GM12878 (cell line): ENCODE results near the gene FAM9C. TPM values are rescaled to one million over a fixed set of nuclear protein-coding genes. Genes with fewer than 3 reads are reported as not detected.
A peak's percentile ranks its signal among the peaks of the same experiment; 100 is the strongest.

Experiments used
- ELK1 ChIP-seq: IDR thresholded peaks from 2 replicates; pipeline ENCODE4 v1.6.1; 2012; ENCODE audit warnings: low read depth, low read length, improper control_type of control experiment
- ETV6 ChIP-seq, 2 experiments: fragments of 450-650 bp in 1 of 2; IDR thresholded peaks in 1 of 2; conservative IDR thresholded peaks in 1 of 2; 2 replicates each; pipeline ENCODE4 v1.6.1; 2014; ENCODE audit warnings: antibody characterized with exemption in 1 of 2, borderline replicate concordance in 1 of 2, low read depth in 1 of 2, mild to moderate bottlenecking in 1 of 2, moderate library complexity in 1 of 2
- PAX5 ChIP-seq: IDR thresholded peaks from 2 replicates; pipeline ENCODE4 v1.6.1; 2011; ENCODE audit warnings: low read depth, low read length, borderline replicate concordance
- SRF ChIP-seq, 2 experiments: IDR thresholded peaks; 2 replicates each; pipeline ENCODE4 v1.6.1; 2011; ENCODE audit warnings: low read depth in 2 of 2, low read length in 2 of 2, mild to moderate bottlenecking in 1 of 2, moderate library complexity in 1 of 2
- YY1 ChIP-seq: IDR thresholded peaks from 2 replicates; pipeline ENCODE4 v1.6.1; 2011; ENCODE audit warnings: low read depth, mild to moderate bottlenecking, low read length
- ZNF592 ChIP-seq: fragments of 450-650 bp; IDR thresholded peaks from 2 replicates; pipeline ENCODE4 v1.6.1; 2017; ENCODE audit warnings: mild to moderate bottlenecking, moderate library complexity
- ZZZ3 ChIP-seq: IDR thresholded peaks from 2 replicates; pipeline ENCODE4 v1.6.1; 2011; ENCODE audit warnings: low read depth; ENCODE audit not compliant: control insufficient read depth, insufficient read length
- polyA plus RNA-seq, 11 experiments: library from polyadenylated mRNA; depleted of rRNA in 4 of 11; unstranded in 6 of 11; stranded (reverse) in 5 of 11; fragments of >200 nt; fragmentation: Nextera tagmentation in 4 of 11; fragmentation: Illumina TruSeq in 1 of 11; extraction: Ambion mirVana in 4 of 11; extraction: Trizol in 1 of 11; gene quantifications; 1 replicate in 1 of 11; 2 replicates in 10 of 11; pipeline versions ENCODE4 v1.2.1 to v1.2.3, GENCODE V29; 2011 to 2016; ENCODE audit warnings: inconsistent platforms in 2 of 11, missing spikeins in 2 of 11, low read depth in 1 of 11
- total RNA-seq, 4 experiments: library from RNA; depleted of rRNA in 3 of 4; stranded (reverse); fragments of >200 nt in 3 of 4; fragmentation: Illumina TruSeq in 1 of 4; extraction: Trizol in 1 of 4; gene quantifications; 2 replicates each; pipeline versions ENCODE4 v1.2.1 to v1.2.3, GENCODE V29; 2013 to 2021
- TF ChIP-seq, protein P1 (sequence below): IDR thresholded peaks from 2 replicates; pipeline ENCODE4 v1.6.1; 2012; ENCODE audit warnings: mild to moderate bottlenecking, low read depth, low read length
- TF ChIP-seq, protein P2 (sequence below): IDR thresholded peaks from 2 replicates; pipeline ENCODE4 v1.6.1; 2012; ENCODE audit warnings: low read depth, low read length, improper control_type of control experiment
- TF ChIP-seq, protein P3 (sequence below): fragments of 450-650 bp; IDR thresholded peaks from 2 replicates; pipeline ENCODE4 v1.6.1; 2016; ENCODE audit warnings: mild to moderate bottlenecking, moderate library complexity, borderline replicate concordance

FAM9C gene
- total and polyA plus RNA-seq, 10 of the 15 experiments (the other 5 are each of a cell fraction or from before 2014, with no cell fraction given), result 0.01 to 0.03 TPM; not detected in 8

DNA sequence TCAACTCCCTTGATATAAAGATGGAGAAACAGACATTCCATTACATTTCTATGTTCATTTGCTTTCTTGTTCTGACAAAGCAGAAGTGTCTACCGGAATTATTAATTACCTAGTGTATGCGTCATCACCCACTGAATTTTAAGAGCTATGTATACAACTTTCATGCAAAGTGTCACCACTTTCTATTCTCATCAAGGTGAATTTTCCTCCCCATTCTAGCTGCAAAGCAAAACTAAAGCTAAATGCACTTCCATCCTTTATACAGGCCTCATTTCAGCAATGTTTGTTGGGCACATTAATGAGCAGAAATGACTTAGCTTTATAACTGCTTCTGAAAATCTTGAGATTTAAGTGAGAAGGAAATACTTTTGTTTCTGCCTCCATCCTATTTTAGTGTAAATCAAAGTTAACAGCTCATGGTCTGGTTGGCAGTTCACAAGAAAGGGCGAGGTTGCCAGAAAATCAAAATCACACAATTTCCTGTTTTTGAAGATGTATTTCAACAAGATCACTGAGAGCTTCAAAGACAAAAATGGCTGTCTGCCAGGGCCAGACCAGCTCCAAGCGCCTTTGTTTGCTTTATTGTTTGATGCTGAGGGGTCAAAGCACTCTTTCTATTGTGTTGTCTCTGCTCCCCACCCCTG is 7.2 kb upstream of the FAM9C start (continued):
- TF ChIP-seq ETV6 (conservative IDR thresholded peaks at IDR 0.05 in 1 of 2, IDR thresholded peaks at IDR 0.05 in 1 of 2; ENCODE audit: borderline replicate concordance in 1 of 2, low read depth in 1 of 2), result peak in 1 of 2 experiments; percentile 59; a peak in 1 of 4 replicates
- TF ChIP-seq, protein P1, sequence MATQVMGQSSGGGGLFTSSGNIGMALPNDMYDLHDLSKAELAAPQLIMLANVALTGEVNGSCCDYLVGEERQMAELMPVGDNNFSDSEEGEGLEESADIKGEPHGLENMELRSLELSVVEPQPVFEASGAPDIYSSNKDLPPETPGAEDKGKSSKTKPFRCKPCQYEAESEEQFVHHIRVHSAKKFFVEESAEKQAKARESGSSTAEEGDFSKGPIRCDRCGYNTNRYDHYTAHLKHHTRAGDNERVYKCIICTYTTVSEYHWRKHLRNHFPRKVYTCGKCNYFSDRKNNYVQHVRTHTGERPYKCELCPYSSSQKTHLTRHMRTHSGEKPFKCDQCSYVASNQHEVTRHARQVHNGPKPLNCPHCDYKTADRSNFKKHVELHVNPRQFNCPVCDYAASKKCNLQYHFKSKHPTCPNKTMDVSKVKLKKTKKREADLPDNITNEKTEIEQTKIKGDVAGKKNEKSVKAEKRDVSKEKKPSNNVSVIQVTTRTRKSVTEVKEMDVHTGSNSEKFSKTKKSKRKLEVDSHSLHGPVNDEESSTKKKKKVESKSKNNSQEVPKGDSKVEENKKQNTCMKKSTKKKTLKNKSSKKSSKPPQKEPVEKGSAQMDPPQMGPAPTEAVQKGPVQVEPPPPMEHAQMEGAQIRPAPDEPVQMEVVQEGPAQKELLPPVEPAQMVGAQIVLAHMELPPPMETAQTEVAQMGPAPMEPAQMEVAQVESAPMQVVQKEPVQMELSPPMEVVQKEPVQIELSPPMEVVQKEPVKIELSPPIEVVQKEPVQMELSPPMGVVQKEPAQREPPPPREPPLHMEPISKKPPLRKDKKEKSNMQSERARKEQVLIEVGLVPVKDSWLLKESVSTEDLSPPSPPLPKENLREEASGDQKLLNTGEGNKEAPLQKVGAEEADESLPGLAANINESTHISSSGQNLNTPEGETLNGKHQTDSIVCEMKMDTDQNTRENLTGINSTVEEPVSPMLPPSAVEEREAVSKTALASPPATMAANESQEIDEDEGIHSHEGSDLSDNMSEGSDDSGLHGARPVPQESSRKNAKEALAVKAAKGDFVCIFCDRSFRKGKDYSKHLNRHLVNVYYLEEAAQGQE, result no peak
- TF ChIP-seq, protein P2, sequence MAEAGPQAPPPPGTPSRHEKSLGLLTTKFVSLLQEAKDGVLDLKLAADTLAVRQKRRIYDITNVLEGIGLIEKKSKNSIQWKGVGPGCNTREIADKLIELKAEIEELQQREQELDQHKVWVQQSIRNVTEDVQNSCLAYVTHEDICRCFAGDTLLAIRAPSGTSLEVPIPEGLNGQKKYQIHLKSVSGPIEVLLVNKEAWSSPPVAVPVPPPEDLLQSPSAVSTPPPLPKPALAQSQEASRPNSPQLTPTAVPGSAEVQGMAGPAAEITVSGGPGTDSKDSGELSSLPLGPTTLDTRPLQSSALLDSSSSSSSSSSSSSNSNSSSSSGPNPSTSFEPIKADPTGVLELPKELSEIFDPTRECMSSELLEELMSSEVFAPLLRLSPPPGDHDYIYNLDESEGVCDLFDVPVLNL, result no peak
- TF ChIP-seq ZZZ3, result no peak
- TF ChIP-seq PAX5, result no peak
- TF ChIP-seq ZNF592, result 0 out of 2 replicates have a peak, but pooled peaks have one; percentile 48
- TF ChIP-seq ELK1, result no peak
- no peak for TF ChIP-seq SRF (IDR thresholded peaks at IDR 0.05; ENCODE audit: low read depth in 2 of 2, low read length in 2 of 2)
- 0 out of 2 replicates have a peak, but pooled peaks have one; percentile 15 for TF ChIP-seq YY1
- TF ChIP-seq, protein P3, sequence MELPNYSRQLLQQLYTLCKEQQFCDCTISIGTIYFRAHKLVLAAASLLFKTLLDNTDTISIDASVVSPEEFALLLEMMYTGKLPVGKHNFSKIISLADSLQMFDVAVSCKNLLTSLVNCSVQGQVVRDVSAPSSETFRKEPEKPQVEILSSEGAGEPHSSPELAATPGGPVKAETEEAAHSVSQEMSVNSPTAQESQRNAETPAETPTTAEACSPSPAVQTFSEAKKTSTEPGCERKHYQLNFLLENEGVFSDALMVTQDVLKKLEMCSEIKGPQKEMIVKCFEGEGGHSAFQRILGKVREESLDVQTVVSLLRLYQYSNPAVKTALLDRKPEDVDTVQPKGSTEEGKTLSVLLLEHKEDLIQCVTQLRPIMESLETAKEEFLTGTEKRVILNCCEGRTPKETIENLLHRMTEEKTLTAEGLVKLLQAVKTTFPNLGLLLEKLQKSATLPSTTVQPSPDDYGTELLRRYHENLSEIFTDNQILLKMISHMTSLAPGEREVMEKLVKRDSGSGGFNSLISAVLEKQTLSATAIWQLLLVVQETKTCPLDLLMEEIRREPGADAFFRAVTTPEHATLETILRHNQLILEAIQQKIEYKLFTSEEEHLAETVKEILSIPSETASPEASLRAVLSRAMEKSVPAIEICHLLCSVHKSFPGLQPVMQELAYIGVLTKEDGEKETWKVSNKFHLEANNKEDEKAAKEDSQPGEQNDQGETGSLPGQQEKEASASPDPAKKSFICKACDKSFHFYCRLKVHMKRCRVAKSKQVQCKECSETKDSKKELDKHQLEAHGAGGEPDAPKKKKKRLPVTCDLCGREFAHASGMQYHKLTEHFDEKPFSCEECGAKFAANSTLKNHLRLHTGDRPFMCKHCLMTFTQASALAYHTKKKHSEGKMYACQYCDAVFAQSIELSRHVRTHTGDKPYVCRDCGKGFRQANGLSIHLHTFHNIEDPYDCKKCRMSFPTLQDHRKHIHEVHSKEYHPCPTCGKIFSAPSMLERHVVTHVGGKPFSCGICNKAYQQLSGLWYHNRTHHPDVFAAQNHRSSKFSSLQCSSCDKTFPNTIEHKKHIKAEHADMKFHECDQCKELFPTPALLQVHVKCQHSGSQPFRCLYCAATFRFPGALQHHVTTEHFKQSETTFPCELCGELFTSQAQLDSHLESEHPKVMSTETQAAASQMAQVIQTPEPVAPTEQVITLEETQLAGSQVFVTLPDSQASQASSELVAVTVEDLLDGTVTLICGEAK, result no peak
